Neural progenitor cell (in vitro differentiated cells): ENCODE measurements around the gene CUEDC1. TPM values are rescaled to one million over a fixed set of nuclear protein-coding genes. Genes with fewer than 3 reads are reported as not detected.

ENCODE experiments used
- DNase-seq: peaks from one replicate; pipeline ENCODE4 v3.0.0-alpha.2; 2016; ENCODE audit warnings: low spot score
- H2AFZ ChIP-seq: fragments of 200-600 bp; sonication (generic); replicated peaks from 2 replicates; pipeline ENCODE4 v1.6.1; 2016; ENCODE audit warnings: antibody characterized with exemption
- H3F3A ChIP-seq: fragments of 200-600 bp; sonication (generic); 2 replicates; pipeline ENCODE4 v1.6.1; 2016; ENCODE audit warnings: antibody characterized with exemption, low read depth
- H3K27ac ChIP-seq: fragments of 200-600 bp; sonication (generic); 2 replicates; pipeline ENCODE4 v1.5.1; 2016; ENCODE audit warnings: mild to moderate bottlenecking
- H3K27me3 ChIP-seq: fragments of 200-600 bp; sonication (generic); 2 replicates; pipeline ENCODE4 v1.6.1; 2016; ENCODE audit warnings: mild to moderate bottlenecking, moderate library complexity
- H3K36me3 ChIP-seq: fragments of 200-600 bp; sonication (generic); 2 replicates; pipeline ENCODE4 v1.5.1; 2016
- H3K4me1 ChIP-seq: fragments of 200-600 bp; sonication (generic); 2 replicates; pipeline ENCODE4 v1.6.1; 2016; ENCODE audit warnings: mixed run types
- H3K4me2 ChIP-seq: fragments of 200-600 bp; sonication (generic); 2 replicates; pipeline ENCODE4 v1.6.1; 2016
- H3K4me3 ChIP-seq: fragments of 200-600 bp; sonication (generic); 2 replicates; pipeline ENCODE4 v1.5.1; 2016
- H3K79me2 ChIP-seq: fragments of 200-600 bp; sonication (generic); 2 replicates; pipeline ENCODE4 v1.6.1; 2016; ENCODE audit warnings: low read depth
- H3K9ac ChIP-seq: fragments of 200-600 bp; sonication (generic); 2 replicates; pipeline ENCODE4 v1.6.1; 2016
- H3K9me3 ChIP-seq: fragments of 200-600 bp; sonication (generic); 2 replicates; pipeline ENCODE4 v1.5.1; 2016; ENCODE audit warnings: low read depth
- H4K20me1 ChIP-seq: fragments of 200-600 bp; sonication (generic); 2 replicates; pipeline ENCODE4 v1.6.1; 2016; ENCODE audit warnings: low read depth
- H3K27ac Mint-ChIP-seq: 3 replicates; pipeline ENCODE4 v1.8.0; 2021; ENCODE audit warnings: mixed read lengths
- H3K27me3 Mint-ChIP-seq: 2 replicates; pipeline ENCODE4 v1.8.0; 2022; ENCODE audit warnings: low read depth, mild to moderate bottlenecking, inconsistent platforms, moderate library complexity, mixed read lengths; ENCODE audit not compliant: insufficient read depth
- H3K36me3 Mint-ChIP-seq: 3 replicates; pipeline ENCODE4 v1.8.0; 2021; ENCODE audit warnings: mixed read lengths
- H3K4me1 Mint-ChIP-seq: 3 replicates; pipeline ENCODE4 v1.8.0; 2021; ENCODE audit warnings: mixed read lengths
- H3K4me3 Mint-ChIP-seq: 3 replicates; pipeline ENCODE4 v1.8.0; 2021; ENCODE audit warnings: mild to moderate bottlenecking, moderate library complexity, mixed read lengths
- H3K9me3 Mint-ChIP-seq: 3 replicates; pipeline ENCODE4 v1.8.0; 2020; ENCODE audit warnings: mixed read lengths
- EZH2 ChIP-seq: fragments of 200-600 bp; sonication (generic); IDR thresholded peaks from 2 replicates; pipeline ENCODE4 v1.6.1; 2017; ENCODE audit warnings: antibody characterized with exemption, mild to moderate bottlenecking, moderate library complexity
- EZH2phosphoT487 ChIP-seq: fragments of 200-600 bp; sonication (generic); IDR thresholded peaks from 2 replicates; pipeline ENCODE4 v1.6.1; 2017; ENCODE audit warnings: antibody characterized with exemption
- total RNA-seq: library from RNA; depleted of rRNA; stranded (reverse); fragments of >200 nt; gene quantifications from 2 replicates; pipeline ENCODE4 v1.2.3, GENCODE V29; 2015; ENCODE audit warnings: low replicate concordance
- TF ChIP-seq, protein P1 (sequence below): fragments of 200-600 bp; sonication (generic); IDR thresholded peaks from 2 replicates; pipeline ENCODE4 v1.5.1; 2017; ENCODE audit warnings: antibody characterized with exemption, mild to moderate bottlenecking

The CUEDC1 gene
- total RNA-seq, 1 donor from 2014 or later, result 8.8 TPM

DNA sequence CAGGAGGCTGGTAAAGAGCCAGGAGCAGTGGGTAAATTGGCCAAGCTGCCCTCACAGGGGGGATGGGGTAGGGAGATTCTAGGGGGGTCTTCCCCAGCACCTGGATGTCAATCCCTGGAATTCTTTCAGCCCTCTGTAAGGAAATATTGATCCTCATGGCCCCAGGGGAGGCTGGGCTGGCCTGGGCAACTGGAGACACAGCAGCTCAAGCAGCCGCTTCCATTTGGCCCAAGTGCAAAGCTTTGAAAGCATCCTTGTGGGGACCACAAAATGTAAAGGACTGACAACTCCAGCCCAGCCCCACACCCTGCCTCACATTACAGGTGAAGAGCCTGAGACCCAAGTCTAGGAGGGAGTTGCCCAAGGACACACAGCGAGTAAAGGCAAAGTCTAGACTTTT is 66.0 kb downstream of the CUEDC1 start:
- Histone ChIP-seq H3K27ac (no peak overlapping the region), H3F3A (peaks cover 16% of the 10 kb centered on the region), H3K9ac (no peak overlapping the region), H3K27me3 (no peaks in the 10 kb centered on the region), H3K4me3 (no peak overlapping the region), H3K79me2 (no peaks in the 10 kb centered on the region), H2AFZ (no peak overlapping the region), H4K20me1 (no peaks in the 10 kb centered on the region), H3K4me1 (peaks cover 16% of the 10 kb centered on the region), H3K4me2 (no peak overlapping the region), H3K36me3 (no peaks in the 10 kb centered on the region), H3K9me3 (no peaks in the 10 kb centered on the region)
- peaks cover 10% of the 10 kb centered on the region for H3K36me3 Mint-ChIP-seq
- TF ChIP-seq EZH2, result no peak
- TF ChIP-seq EZH2phosphoT487, result no peak
- TF ChIP-seq, protein P1, sequence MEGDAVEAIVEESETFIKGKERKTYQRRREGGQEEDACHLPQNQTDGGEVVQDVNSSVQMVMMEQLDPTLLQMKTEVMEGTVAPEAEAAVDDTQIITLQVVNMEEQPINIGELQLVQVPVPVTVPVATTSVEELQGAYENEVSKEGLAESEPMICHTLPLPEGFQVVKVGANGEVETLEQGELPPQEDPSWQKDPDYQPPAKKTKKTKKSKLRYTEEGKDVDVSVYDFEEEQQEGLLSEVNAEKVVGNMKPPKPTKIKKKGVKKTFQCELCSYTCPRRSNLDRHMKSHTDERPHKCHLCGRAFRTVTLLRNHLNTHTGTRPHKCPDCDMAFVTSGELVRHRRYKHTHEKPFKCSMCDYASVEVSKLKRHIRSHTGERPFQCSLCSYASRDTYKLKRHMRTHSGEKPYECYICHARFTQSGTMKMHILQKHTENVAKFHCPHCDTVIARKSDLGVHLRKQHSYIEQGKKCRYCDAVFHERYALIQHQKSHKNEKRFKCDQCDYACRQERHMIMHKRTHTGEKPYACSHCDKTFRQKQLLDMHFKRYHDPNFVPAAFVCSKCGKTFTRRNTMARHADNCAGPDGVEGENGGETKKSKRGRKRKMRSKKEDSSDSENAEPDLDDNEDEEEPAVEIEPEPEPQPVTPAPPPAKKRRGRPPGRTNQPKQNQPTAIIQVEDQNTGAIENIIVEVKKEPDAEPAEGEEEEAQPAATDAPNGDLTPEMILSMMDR, result no peak
- no peak for DNase-seq
- H3K4me1 Mint-ChIP-seq, result peaks cover 43% of the 10 kb centered on the region
- no peaks in the 10 kb centered on the region for H3K9me3 Mint-ChIP-seq
- no peak overlapping the region for H3K4me3 Mint-ChIP-seq
- peak overlapping the region; percentile 37 for H3K27ac Mint-ChIP-seq
- peaks cover 2% of the 10 kb centered on the region for H3K27me3 Mint-ChIP-seq

DNA sequence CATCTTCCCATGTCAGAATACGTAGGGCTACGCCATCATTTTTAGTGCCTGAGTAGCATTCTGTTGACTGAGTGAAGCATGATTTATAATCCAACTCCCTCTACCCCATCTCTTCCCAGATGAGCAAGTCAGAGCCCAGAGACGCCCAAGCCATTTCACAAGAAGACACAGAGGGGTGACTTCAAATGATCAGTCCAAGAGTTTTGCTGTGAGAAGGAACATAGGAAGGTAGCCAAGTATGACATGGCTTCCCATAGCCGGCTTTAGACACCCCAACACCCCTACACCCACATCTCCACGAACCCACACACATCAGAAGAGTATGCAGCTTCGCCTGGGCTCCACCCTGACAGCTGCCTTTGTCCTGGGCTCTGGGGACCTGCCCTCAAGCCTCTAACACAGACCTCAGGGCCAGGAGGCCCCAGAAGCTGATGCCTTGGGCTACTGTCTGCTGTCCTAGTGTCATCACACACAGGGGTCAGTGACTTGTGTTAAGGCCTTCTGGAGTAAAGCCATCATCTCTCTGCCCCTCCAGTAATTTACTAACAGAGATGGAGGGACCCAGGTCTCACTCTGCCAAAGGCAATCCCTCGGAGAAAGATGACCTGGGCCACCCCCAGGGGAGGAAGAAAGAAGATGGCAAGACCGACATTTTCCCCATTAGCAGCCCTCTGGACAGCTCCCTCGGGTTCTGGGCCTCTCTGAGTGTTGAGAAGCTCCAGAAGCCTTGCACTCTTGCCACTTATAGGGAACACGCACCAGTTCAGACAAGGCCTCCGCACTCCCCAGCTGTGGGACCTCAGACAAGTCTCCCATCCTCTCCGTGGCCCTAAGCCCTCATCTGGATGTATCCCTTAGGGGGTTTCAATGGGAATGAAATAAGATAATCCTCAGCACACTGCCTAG is 66.6 kb downstream of the CUEDC1 start:
- Histone ChIP-seq H4K20me1 (no peaks in the 10 kb centered on the region), H3K4me1 (peaks cover 10% of the 10 kb centered on the region), H3K27ac (no peak overlapping the region), H3K4me3 (no peak overlapping the region), H3K9me3 (no peaks in the 10 kb centered on the region), H3K79me2 (no peaks in the 10 kb centered on the region), H2AFZ (no peak overlapping the region), H3F3A (peaks cover 10% of the 10 kb centered on the region), H3K4me2 (no peak overlapping the region), H3K36me3 (no peaks in the 10 kb centered on the region), H3K9ac (no peak overlapping the region), H3K27me3 (no peaks in the 10 kb centered on the region)
- DNase-seq, result no peak
- Mint-ChIP-seq H3K4me1 (peaks cover 37% of the 10 kb centered on the region), H3K27ac (peak overlapping the region; percentile 42), H3K4me3 (peak overlapping the region; percentile 27), H3K36me3 (peaks cover 12% of the 10 kb centered on the region), H3K27me3 (peaks cover 2% of the 10 kb centered on the region), H3K9me3 (no peaks in the 10 kb centered on the region)
- TF ChIP-seq, protein P1, result no peak
- no peak for TF ChIP-seq EZH2

DNA sequence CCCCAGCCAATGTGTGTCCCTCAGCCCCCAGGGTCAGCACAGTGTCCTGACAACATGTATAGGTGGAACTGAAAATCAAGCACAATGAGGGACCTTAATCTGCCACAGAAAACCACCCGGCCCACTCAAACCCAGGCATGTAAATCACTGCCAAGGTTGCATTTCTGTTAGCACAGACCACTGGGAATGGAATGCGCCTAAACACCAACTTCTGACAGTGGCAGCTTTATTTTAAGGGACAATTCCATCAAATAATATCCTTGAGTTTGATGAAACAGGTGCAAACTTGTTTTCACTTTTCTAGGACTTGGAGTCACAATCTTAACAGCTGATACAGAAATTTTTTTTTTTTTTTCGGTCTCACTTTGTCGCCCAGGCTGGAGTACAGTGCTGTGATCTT is 68.1 kb downstream of the CUEDC1 start:
- peaks cover 33% of the 10 kb centered on the region for H3K4me1 Mint-ChIP-seq
- H3K4me3 ChIP-seq, result no peak overlapping the region
- H3K27ac Mint-ChIP-seq, result no peak overlapping the region
- peaks cover 2% of the 10 kb centered on the region for H3K27me3 Mint-ChIP-seq
- no peaks in the 10 kb centered on the region for H3K9me3 ChIP-seq
- H3K9ac ChIP-seq, result no peak overlapping the region
- TF ChIP-seq EZH2phosphoT487 (no peak), EZH2 (no peak)
- TF ChIP-seq, protein P1, result no peak
- H3K4me2 ChIP-seq, result no peak overlapping the region
- no peaks in the 10 kb centered on the region for H3K36me3 ChIP-seq
- H4K20me1 ChIP-seq, result no peaks in the 10 kb centered on the region
- no peak overlapping the region for H2AFZ ChIP-seq
- H3K27ac ChIP-seq, result no peak overlapping the region
- H3K4me1 ChIP-seq, result peaks cover 5% of the 10 kb centered on the region
- no peak overlapping the region for H3K4me3 Mint-ChIP-seq
- H3K79me2 ChIP-seq, result no peaks in the 10 kb centered on the region
- no peaks in the 10 kb centered on the region for H3F3A ChIP-seq
- peaks cover 21% of the 10 kb centered on the region for H3K36me3 Mint-ChIP-seq
- no peaks in the 10 kb centered on the region for H3K9me3 Mint-ChIP-seq
- H3K27me3 ChIP-seq, result no peaks in the 10 kb centered on the region
- no peak for DNase-seq
